ENCODE results near the gene RFTN1. TPM values are rescaled to one million over a fixed set of nuclear protein-coding genes. Genes with fewer than 3 reads are reported as not detected.

Gene RFTN1
- total RNA-seq, 1 donor, result 73.0 TPM

DNA sequence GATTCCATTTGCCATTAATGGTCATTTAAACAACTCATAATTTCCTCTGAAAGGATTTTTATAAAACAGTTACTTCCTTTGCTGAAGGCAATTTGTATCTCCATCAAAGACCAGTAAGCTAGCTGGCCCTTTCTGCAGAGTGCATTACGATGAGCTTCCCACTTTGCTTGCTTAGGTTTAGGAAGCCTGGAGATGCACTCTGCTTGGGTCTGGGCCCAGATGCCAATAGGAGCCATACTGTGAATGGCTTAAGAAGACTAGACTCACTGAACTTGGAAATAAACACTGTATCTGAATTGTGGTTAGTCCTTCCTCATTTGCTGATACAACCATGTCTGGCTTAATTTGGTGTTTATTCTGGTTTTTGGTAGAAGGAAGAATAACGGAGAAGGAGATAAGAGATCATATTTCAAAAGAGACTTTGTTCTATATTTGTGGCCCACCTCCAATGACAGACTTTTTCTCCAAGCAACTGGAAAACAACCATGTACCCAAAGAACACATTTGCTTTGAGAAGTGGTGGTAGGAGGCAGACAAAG is 210.4 kb downstream of the RFTN1 start:
- no peak overlapping the region for H3K4me3 ChIP-seq (ENCODE audit: low read depth, low read length)
- TF ChIP-seq CTCF (IDR thresholded peaks at IDR 0.05; ENCODE audit: insufficient read depth, low read depth, low read length), result no peak
- no peak for DNase-seq (ENCODE audit: low read depth)

DNA sequence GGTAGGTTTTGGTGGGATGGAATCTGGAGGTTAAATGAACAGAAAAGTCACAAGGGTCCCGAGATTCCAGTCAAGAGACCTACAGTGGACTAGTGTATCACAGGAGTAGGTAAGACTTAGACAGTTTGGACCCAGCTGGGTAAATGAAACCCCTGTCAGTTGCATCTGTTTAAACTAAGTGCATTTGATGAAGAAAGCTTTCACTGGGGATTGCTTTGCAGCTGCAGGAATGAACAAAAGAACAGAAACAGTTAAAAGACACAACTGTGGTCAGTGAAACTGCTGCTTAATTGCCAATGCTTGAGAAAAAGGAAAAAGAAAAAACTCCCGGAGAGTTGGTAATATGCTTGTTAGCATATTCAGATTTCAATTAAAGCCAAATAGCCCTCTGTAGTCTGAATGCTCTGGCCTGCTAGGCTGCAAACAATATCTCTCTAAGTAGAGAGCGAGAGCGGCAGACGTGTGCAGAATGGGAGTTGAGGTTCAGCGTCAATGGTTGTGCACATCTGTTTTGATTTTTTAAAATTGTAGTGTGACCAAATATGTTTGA is 211.3 kb downstream of the RFTN1 start:
- DNase-seq (ENCODE audit: low read depth), result no peak
- H3K4me3 ChIP-seq (ENCODE audit: low read depth, low read length), result no peak overlapping the region
- TF ChIP-seq CTCF (IDR thresholded peaks at IDR 0.05; ENCODE audit: insufficient read depth, low read depth, low read length), result no peak

DNA sequence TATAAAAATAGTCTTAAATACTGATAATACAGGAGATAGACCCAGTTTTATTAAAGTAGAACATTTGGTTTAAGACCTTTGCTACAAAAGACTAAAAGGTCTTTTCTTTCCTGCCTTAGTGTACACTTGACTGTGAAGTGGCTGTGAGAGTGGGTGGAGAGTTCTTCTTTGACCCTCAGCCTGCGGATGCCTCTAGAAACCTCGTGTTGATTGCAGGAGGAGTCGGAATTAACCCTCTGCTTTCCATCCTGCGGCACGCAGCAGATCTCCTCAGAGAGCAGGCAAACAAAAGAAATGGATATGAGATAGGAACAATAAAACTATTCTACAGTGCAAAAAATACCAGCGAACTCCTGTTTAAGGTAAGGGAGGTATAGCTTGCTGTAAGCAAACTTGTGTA is 212.0 kb downstream of the RFTN1 start:
- no peak for DNase-seq (ENCODE audit: low read depth)
- no peak overlapping the region for H3K4me3 ChIP-seq (ENCODE audit: low read depth, low read length)
- no peak for TF ChIP-seq CTCF (IDR thresholded peaks at IDR 0.05; ENCODE audit: insufficient read depth, low read depth, low read length)

DNA sequence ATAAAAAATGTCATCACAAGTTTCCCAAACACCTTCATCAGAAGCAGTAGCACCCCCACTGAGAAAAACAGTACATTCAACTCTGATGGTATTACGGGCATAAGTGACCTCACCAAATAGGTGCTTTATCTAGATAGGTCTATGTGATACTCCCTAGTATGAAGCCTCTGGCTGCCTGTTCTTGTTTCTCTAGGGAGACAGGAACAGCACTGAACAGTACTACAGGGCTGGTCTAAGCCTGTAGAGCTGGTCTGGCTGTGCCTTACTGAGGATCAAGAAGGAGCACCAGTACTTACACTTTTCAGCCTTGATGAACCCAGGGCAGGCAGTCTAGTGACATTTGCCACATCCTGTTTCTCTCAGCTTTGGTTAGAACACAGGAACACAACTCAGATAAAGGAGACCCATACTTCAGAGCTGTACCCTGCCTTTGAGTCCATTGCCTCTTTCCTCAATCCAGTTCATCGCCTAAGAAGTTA is 212.6 kb downstream of the RFTN1 start:
- TF ChIP-seq CTCF (IDR thresholded peaks at IDR 0.05; ENCODE audit: insufficient read depth, low read depth, low read length), result no peak
- H3K4me3 ChIP-seq (ENCODE audit: low read depth, low read length), result no peak overlapping the region

GRCh38 chr3:16300307-16300706 is 213.2 kb downstream of the RFTN1 start:
- no peak overlapping the region for H3K4me3 ChIP-seq (ENCODE audit: low read depth, low read length)
- DNase-seq (ENCODE audit: low read depth), result no peak
- TF ChIP-seq CTCF (IDR thresholded peaks at IDR 0.05; ENCODE audit: insufficient read depth, low read depth, low read length), result no peak

More for the DNA sequence above, 212.6 kb downstream of the RFTN1 start:
- no peak for DNase-seq (ENCODE audit: low read depth)

DNA sequence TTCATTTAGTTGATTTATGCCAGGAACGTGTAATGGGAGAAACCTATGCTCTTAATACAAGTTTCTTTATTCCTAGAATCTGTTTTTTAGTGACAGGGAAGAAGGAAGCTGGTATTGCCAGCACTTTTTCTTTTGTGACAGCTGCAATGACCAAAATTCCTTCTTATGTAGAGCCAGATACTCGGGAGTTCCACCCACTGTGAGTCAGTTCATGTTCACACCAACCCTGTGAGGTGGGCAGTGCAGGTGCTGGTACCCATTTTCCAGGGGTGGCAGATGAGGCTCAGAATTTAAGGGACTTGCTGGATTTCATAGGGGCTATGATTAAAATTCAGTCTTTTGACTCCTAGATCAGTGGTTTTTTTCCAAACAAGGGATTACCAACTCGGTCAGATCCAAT is 213.8 kb downstream of the RFTN1 start:
- H3K4me3 ChIP-seq (ENCODE audit: low read depth, low read length), result no peak overlapping the region
- no peak for TF ChIP-seq CTCF (IDR thresholded peaks at IDR 0.05; ENCODE audit: insufficient read depth, low read depth, low read length)
- no peak for DNase-seq (ENCODE audit: low read depth)

DNA sequence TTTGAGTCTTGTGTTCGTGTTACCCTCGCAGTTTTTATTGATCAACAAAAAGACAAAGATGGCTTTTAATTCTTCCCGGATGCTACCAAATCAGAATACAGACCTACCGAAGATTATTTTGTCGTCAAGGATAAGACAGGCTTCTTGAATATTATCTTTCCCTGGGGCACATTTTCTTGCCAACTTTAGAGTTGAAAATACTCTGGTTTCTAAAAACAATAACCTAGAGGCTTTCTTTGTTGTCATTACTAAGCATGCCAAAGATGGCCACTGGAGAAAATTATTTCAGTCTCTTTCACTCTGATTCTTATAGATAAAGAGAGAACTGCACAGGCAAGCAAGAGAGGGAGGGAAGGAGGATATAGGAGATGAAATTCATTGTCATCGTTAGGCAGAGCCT is 214.6 kb downstream of the RFTN1 start:
- DNase-seq (ENCODE audit: low read depth), result no peak
- H3K4me3 ChIP-seq (ENCODE audit: low read depth, low read length), result no peak overlapping the region
- TF ChIP-seq CTCF (IDR thresholded peaks at IDR 0.05; ENCODE audit: insufficient read depth, low read depth, low read length), result no peak
